ENCODE data around the gene KCNT2.
A peak's percentile ranks its signal among the peaks of the same experiment; 100 is the strongest.
"Not testable (repeated sequence)": the region's sequence is repeated elsewhere in the genome, so short reads cannot be mapped to it uniquely, and the experiment has no call there.

Gene KCNT2

GRCh38 chr1:196608390-196609369, at the start of gene KCNT2:
Gene KCNT2 (minus strand): TSS chr1:196608440. CDS start chr1:196608309, 131 bp downstream.
- DNase-seq = peak in 7 of 14 donors; percentile 4 to 42 (median 36)

GRCh38 chr1:196655494-196655893, 47.3 kb upstream of the KCNT2 start:
- no peak for DNase-seq

- DNase-seq = no peak
These were observed 46.8 kb upstream of the KCNT2 start for GRCh38 chr1:196655071-196655470.

GRCh38 chr1:196654271-196654670, 46.0 kb upstream of the KCNT2 start:
- no peak for DNase-seq

GRCh38 chr1:196651637-196652215, 43.5 kb upstream of the KCNT2 start, which contains the start of gene CFH:
Gene CFH (plus strand): TSS chr1:196652043. CDS start chr1:196652118, 75 bp downstream.
- DNase-seq = no peak

GRCh38 chr1:196651079-196651478, 42.8 kb upstream of the KCNT2 start:
- no peak for DNase-seq

- no peak for DNase-seq
These were observed 42.2 kb upstream of the KCNT2 start for GRCh38 chr1:196650403-196650802.

GRCh38 chr1:196649990-196650389, 41.8 kb upstream of the KCNT2 start:
- no peak for DNase-seq

- DNase-seq = no peak
These were observed 32.7 kb upstream of the KCNT2 start for GRCh38 chr1:196640976-196641375.

- DNase-seq = not testable (repeated sequence)
These were observed 31.1 kb upstream of the KCNT2 start for GRCh38 chr1:196639291-196639690.

- DNase-seq = no peak
These were observed 30.2 kb upstream of the KCNT2 start for GRCh38 chr1:196638466-196638865.

- no peak for DNase-seq
These were observed 29.4 kb upstream of the KCNT2 start for GRCh38 chr1:196637606-196638005.

- DNase-seq = no peak
These were observed 20.6 kb upstream of the KCNT2 start for GRCh38 chr1:196628838-196629237.

- DNase-seq = no peak
These were observed 14.8 kb upstream of the KCNT2 start for GRCh38 chr1:196623079-196623478.

GRCh38 chr1:196619721-196620120, 11.5 kb upstream of the KCNT2 start:
- no peak for DNase-seq

GRCh38 chr1:196611873-196612272, 3.6 kb upstream of the KCNT2 start:
- DNase-seq = no peak

- peak in 1 of 14 donors; percentile 12 for DNase-seq
These were observed 1.1 kb upstream of the KCNT2 start for GRCh38 chr1:196609370-196609737.

- no peak for DNase-seq
These were observed 259 bp downstream of the KCNT2 start for GRCh38 chr1:196607981-196608380.

- DNase-seq = no peak
These were observed 4.6 kb downstream of the KCNT2 start for GRCh38 chr1:196603651-196604050.

GRCh38 chr1:196598942-196599748, 9.1 kb downstream of the KCNT2 start:
- no peak for DNase-seq

- no peak for DNase-seq
These were observed 13.5 kb downstream of the KCNT2 start for GRCh38 chr1:196594700-196595099.

GRCh38 chr1:196593955-196594354, 14.3 kb downstream of the KCNT2 start:
- DNase-seq = no peak

GRCh38 chr1:196590959-196591358, 17.3 kb downstream of the KCNT2 start:
- DNase-seq = no peak
